ENCODE measurements around the gene ESRRB.

The ESRRB gene

DNA sequence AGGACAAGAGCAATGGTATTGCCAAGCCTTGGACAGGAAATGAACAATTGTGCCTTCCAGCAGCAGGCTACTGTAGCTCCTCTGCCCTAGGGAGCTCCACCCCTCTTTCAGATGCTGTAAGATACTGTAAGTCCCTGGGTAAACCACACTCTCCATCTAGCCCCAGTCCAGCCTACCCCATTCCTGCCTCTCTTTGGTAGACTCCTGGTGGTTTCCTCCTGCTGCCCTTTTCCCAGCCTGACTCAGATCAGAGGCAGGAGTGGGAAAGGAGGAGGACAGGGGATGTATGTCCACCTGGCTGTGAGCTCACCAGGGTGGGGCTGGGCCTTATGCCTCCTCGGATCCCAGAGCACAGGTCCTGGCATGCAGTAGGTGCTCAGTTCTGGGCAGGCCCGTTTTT, 174.6 kb downstream of the ESRRB start:
- POLR2A ChIA-PET, result no interaction called here
- TF ChIP-seq, protein P1, sequence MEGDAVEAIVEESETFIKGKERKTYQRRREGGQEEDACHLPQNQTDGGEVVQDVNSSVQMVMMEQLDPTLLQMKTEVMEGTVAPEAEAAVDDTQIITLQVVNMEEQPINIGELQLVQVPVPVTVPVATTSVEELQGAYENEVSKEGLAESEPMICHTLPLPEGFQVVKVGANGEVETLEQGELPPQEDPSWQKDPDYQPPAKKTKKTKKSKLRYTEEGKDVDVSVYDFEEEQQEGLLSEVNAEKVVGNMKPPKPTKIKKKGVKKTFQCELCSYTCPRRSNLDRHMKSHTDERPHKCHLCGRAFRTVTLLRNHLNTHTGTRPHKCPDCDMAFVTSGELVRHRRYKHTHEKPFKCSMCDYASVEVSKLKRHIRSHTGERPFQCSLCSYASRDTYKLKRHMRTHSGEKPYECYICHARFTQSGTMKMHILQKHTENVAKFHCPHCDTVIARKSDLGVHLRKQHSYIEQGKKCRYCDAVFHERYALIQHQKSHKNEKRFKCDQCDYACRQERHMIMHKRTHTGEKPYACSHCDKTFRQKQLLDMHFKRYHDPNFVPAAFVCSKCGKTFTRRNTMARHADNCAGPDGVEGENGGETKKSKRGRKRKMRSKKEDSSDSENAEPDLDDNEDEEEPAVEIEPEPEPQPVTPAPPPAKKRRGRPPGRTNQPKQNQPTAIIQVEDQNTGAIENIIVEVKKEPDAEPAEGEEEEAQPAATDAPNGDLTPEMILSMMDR (IDR thresholded peaks at IDR 0.05; ENCODE audit: control extremely low read depth, extremely low read depth, low read depth, missing control alignments), result no peak
- CTCF ChIA-PET, result no interaction called here
- no peak for DNase-seq (ENCODE audit: extremely low spot score)

DNA sequence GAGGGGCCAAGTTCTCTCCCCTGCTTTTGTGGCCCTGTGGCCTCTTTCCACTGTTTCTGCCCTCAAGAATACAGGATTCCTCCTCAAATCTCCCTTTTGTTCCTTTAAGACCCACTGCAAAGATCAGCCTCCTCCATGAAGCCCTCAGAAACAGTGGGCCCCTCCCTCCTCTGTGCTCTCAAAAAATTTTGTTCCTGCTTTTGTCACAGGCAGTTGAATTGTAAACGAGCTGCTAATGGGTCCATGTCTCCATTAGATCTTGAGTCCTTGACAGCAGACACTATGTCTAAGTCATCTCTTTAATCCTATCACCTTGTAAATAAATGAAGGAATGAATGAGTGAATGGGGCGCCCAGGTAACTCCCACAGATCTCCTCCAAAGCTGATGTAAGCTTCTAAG, 175.2 kb downstream of the ESRRB start:
- no peak for DNase-seq (ENCODE audit: extremely low spot score)
- ChIA-PET CTCF (no interaction called here), POLR2A (no interaction called here)
- TF ChIP-seq, protein P1 (IDR thresholded peaks at IDR 0.05; ENCODE audit: control extremely low read depth, extremely low read depth, low read depth, missing control alignments), result no peak
